IMR-90 (cell line): Measurements from ENCODE around the gene TPR. TPM values are rescaled to one million over a fixed set of nuclear protein-coding genes. Genes with fewer than 3 reads are reported as not detected.

Experiments used
- ATAC-seq: fragments of 200-7000 bp; cut with Tn5 transposase; 2 replicates; pipeline ENCODE4 v1.9.1; 2020; ENCODE audit warnings: low read depth, mild to moderate bottlenecking, moderate library complexity
- BruUV-seq: library from RNA; stranded (reverse); fragments of 400-500 nt; replicated peaks from 2 replicates; lab custom pipeline; 2021; lab: Mats Ljungman, UMichigan
- CTCF ChIA-PET: fragments of 300-600 bp; formaldehyde crosslinking; extraction: SDS; loops from one replicate; lab custom pipeline; 2021; ENCODE audit warnings: antibody characterized with exemption; lab: Yijun Ruan, JAX
- POLR2A ChIA-PET: fragments of 300-600 bp; sonication (Branson Sonifier 250); formaldehyde crosslinking; loops from one replicate; lab custom pipeline; 2022; ENCODE audit warnings: antibody characterized with exemption; ENCODE audit not compliant: unreplicated experiment; lab: Charles Lee
- DNase-seq: peaks from one replicate; pipeline ENCODE4 v3.0.0; 2013
- H2AFZ ChIP-seq: replicated peaks from 2 replicates; pipeline ENCODE3; 2013; ENCODE audit warnings: low read length, mild to moderate bottlenecking; ENCODE audit not compliant: poor library complexity
- H2AK5ac ChIP-seq: 2 replicates; pipeline ENCODE4 v1.6.1; 2013; ENCODE audit warnings: low read depth, low read length, inconsistent platforms
- H2AK9ac ChIP-seq: replicated peaks from 2 replicates; pipeline ENCODE3; 2013; ENCODE audit warnings: mild to moderate bottlenecking, low read depth, low read length, moderate library complexity; ENCODE audit not compliant: poor library complexity
- H2BK120ac ChIP-seq: 2 replicates; pipeline ENCODE4 v1.6.1; 2013; ENCODE audit warnings: low read depth, low read length, inconsistent platforms
- H2BK15ac ChIP-seq: 3 replicates; pipeline ENCODE4 v1.6.1; 2013; ENCODE audit warnings: low read depth, low read length, inconsistent platforms
- H2BK20ac ChIP-seq: 2 replicates; pipeline ENCODE4 v1.6.1; 2013; ENCODE audit warnings: low read depth, mild to moderate bottlenecking, inconsistent platforms, low read length, moderate library complexity
- H2BK5ac ChIP-seq: 2 replicates; pipeline ENCODE4 v1.6.1; 2013; ENCODE audit warnings: mild to moderate bottlenecking, low read depth, low read length, inconsistent platforms; ENCODE audit not compliant: poor library complexity, severe bottlenecking
- H3K14ac ChIP-seq: replicated peaks from 2 replicates; pipeline ENCODE4 v1.6.1; 2013; ENCODE audit warnings: low read depth, low read length, inconsistent platforms
- H3K18ac ChIP-seq: 2 replicates; pipeline ENCODE4 v1.6.1; 2013; ENCODE audit warnings: low read depth, low read length, control low read depth
- H3K23ac ChIP-seq: 2 replicates; pipeline ENCODE4 v1.6.1; 2013; ENCODE audit warnings: low read depth, low read length, inconsistent platforms
- H3K27ac ChIP-seq: 2 replicates; pipeline ENCODE4 v1.5.1; 2013; ENCODE audit warnings: mild to moderate bottlenecking, control low read depth, low read length; ENCODE audit not compliant: insufficient read depth
- H3K27me3 ChIP-seq: 2 replicates; pipeline ENCODE4 v1.6.1; 2013; ENCODE audit warnings: low read length; ENCODE audit not compliant: control insufficient read depth, insufficient read depth
- H3K36me3 ChIP-seq: 2 replicates; pipeline ENCODE4 v1.6.1; 2013; ENCODE audit warnings: low read length, mixed read lengths; ENCODE audit not compliant: control insufficient read depth, insufficient read depth
- H3K4ac ChIP-seq: 2 replicates; pipeline ENCODE4 v1.6.1; 2013; ENCODE audit warnings: low read depth, low read length, inconsistent platforms
- H3K4me1 ChIP-seq: 2 replicates; pipeline ENCODE4 v1.6.1; 2013; ENCODE audit warnings: low read length, mixed read lengths; ENCODE audit not compliant: control insufficient read depth, insufficient read depth
- H3K4me2 ChIP-seq: 2 replicates; pipeline ENCODE4 v1.6.1; 2013; ENCODE audit warnings: low read depth, mild to moderate bottlenecking, control low read depth, low read length, moderate library complexity
- H3K4me3 ChIP-seq: 2 replicates; pipeline ENCODE4 v1.5.1; 2013; ENCODE audit warnings: low read depth, mild to moderate bottlenecking, control low read depth, low read length, moderate library complexity; ENCODE audit not compliant: insufficient read depth
- H3K56ac ChIP-seq: 2 replicates; pipeline ENCODE4 v1.6.1; 2013; ENCODE audit warnings: low read length, inconsistent platforms; ENCODE audit not compliant: insufficient read depth; ENCODE audit errors: extremely low read depth
- H3K79me1 ChIP-seq, 2 experiments: 2 replicates each; pipeline ENCODE4 v1.6.1; 2013; ENCODE audit warnings: low read length in 2 of 2, inconsistent platforms in 1 of 2, low read depth in 1 of 2
- H3K9ac ChIP-seq: 2 replicates; pipeline ENCODE4 v1.6.1; 2013; ENCODE audit warnings: low read depth, low read length, control low read depth
- H3K9me1 ChIP-seq: 2 replicates; pipeline ENCODE4 v1.6.1; 2013; ENCODE audit warnings: low read length, inconsistent platforms; ENCODE audit not compliant: insufficient read depth
- H3K9me3 ChIP-seq: 2 replicates; pipeline ENCODE4 v1.6.1; 2013; ENCODE audit warnings: low read length; ENCODE audit not compliant: control insufficient read depth, insufficient read depth
- H4K20me1 ChIP-seq: 2 replicates; pipeline ENCODE4 v1.6.1; 2013; ENCODE audit warnings: low read length, inconsistent platforms; ENCODE audit not compliant: insufficient read depth
- H4K5ac ChIP-seq: 2 replicates; pipeline ENCODE4 v1.6.1; 2013; ENCODE audit warnings: mild to moderate bottlenecking, low read depth, low read length, control low read depth
- H4K8ac ChIP-seq, 2 experiments: 2 replicates each; pipeline ENCODE4 v1.6.1; 2013; ENCODE audit warnings: low read depth in 2 of 2, low read length in 2 of 2, control low read depth in 1 of 2, inconsistent platforms in 1 of 2
- H4K91ac ChIP-seq: 2 replicates; pipeline ENCODE4 v1.6.1; 2013; ENCODE audit warnings: low read depth, low read length, inconsistent platforms; ENCODE audit not compliant: insufficient read depth
- BHLHE40 ChIP-seq: fragments of 150-350 bp; IDR thresholded peaks from 2 replicates; pipeline ENCODE4 v1.6.1; 2016; ENCODE audit warnings: mild to moderate bottlenecking, low read depth, low read length
- FOS ChIP-seq: fragments of 150-350 bp; IDR thresholded peaks from 2 replicates; pipeline ENCODE4 v1.6.1; 2016; ENCODE audit warnings: low read depth, low read length
- POLR2A ChIP-seq: IDR thresholded peaks from 2 replicates; pipeline ENCODE4 v1.6.1; 2012; ENCODE audit warnings: mild to moderate bottlenecking, low read depth, low read length
- USF2 ChIP-seq: fragments of 150-350 bp; IDR thresholded peaks from 2 replicates; pipeline ENCODE4 v1.6.1; 2017; ENCODE audit warnings: mild to moderate bottlenecking, antibody characterized with exemption, low read length, low read depth
- WGBS, 2 experiments: methylation state at CpG; one replicate each; pipeline versions ENCODE4 v1.1.5 to v1.1.7; 2013; ENCODE audit warnings: missing lambda C conversion rate in 2 of 2; ENCODE audit not compliant: insufficient read length in 1 of 2; ENCODE audit errors: extremely low coverage in 2 of 2; 5-methylcytosine and 5-hydroxymethylcytosine counted together
- dilution Hi-C: fragments of 300-500 bp; cut with HindIII; formaldehyde crosslinking; loops from one replicate; pipeline ENCODE4 v1.14.3; 2018; ENCODE audit warnings: low sequenced_read_pairs; ENCODE audit not compliant: unreplicated experiment
- in situ Hi-C: fragments of 300-500 bp; cut with MboI; formaldehyde crosslinking; loops from 3 replicates; pipeline ENCODE4 v1.14.3; 2019; ENCODE audit warnings: low sequenced_read_pairs, inconsistent platforms, mixed read lengths
- intact Hi-C: fragments of 100-400 bp; cut with micrococcal nuclease; formaldehyde crosslinking; loops from 2 replicates; pipeline ENCODE4 v1.10.0; 2022
- polyA plus RNA-seq, 3 experiments: library from polyadenylated mRNA; depleted of rRNA; stranded (reverse); fragments of >200 nt; gene quantifications; 2 replicates each; pipeline ENCODE4 v1.2.3, GENCODE V29; 2012; ENCODE audit warnings: low replicate concordance in 1 of 3
- total RNA-seq: library from RNA; depleted of rRNA; stranded (reverse); fragments of >200 nt; gene quantifications from 2 replicates; pipeline ENCODE4 v1.2.3, GENCODE V29; 2012

TPR gene
- total and polyA plus RNA-seq, 2 of the 4 experiments (the other 2 are of a cell fraction) = 38.2 to 60.4 TPM

- Histone ChIP-seq H2AFZ (no peak overlapping the region), H2AK5ac (no peak overlapping the region), H3K18ac (no peak overlapping the region), H2BK120ac (no peak overlapping the region), H2BK5ac (no peak overlapping the region), H3K27me3 (no peaks in the 10 kb centered on the region), H3K4ac (no peak overlapping the region), H2AK9ac (no peak overlapping the region), H4K5ac (no peak overlapping the region), H3K9me1 (no peaks in the 10 kb centered on the region), H4K91ac (no peak overlapping the region), H4K8ac (no peak overlapping the region), H3K4me2 (no peak overlapping the region), H2BK20ac (no peak overlapping the region), H3K23ac (no peak overlapping the region), H3K4me1 (no peaks in the 10 kb centered on the region), H4K20me1 (no peaks in the 10 kb centered on the region), H3K27ac (no peak overlapping the region), H2BK15ac (no peak overlapping the region), H3K14ac (no peak overlapping the region), H3K9me3 (no peaks in the 10 kb centered on the region), H3K56ac (no peak overlapping the region), H3K4me3 (no peak overlapping the region), H3K79me1 (no peaks in the 10 kb centered on the region), H3K36me3 (no peaks in the 10 kb centered on the region), H3K9ac (no peak overlapping the region)
- TF ChIP-seq POLR2A = no peak
- no peak for TF ChIP-seq FOS
- TF ChIP-seq BHLHE40 = no peak
- no peak for TF ChIP-seq USF2
- ATAC-seq (no peak), DNase-seq (no peak)
- WGBS, 2 experiments = 93% methylated on average over 3 of the region's 7 CpGs; no CpG with 5 or more reads in 1 of the 2 experiments
- BruUV-seq = no TSS peak
- POLR2A ChIA-PET = no interaction called here
- intact Hi-C loops (loop anchor here (10.0 kb wide), 1 partner anchor 147 kb away; no protein-coding TSS in a partner anchor), dilution Hi-C loops (no loop called here), in situ Hi-C loops (no loop called here)
- CTCF ChIA-PET = no interaction called here
These were observed 73.6 kb downstream of the TPR start for GRCh38 chr1:186301448-186301847.
